Body of pancreas (tissue), 4 donors: ENCODE measurements around the gene CARD14. TPM values are rescaled to one million over a fixed set of nuclear protein-coding genes. Genes with fewer than 3 reads are reported as not detected.

ENCODE experiments used
- ATAC-seq: fragments of 150-250 bp; one replicate; pipeline ENCODE4 v1.9.1; 2016
- DNase-seq, 4 donors: peaks; one replicate each; pipeline ENCODE4 v3.0.0-alpha.2; 2019
- H3K27ac ChIP-seq, 4 donors: fragments of 200-600 bp; sonication (generic); 1 replicate in 3 of 4; 2 replicates in 1 of 4; pipeline versions ENCODE4 v1.5.1 to v1.6.1; 2016 to 2019; ENCODE audit warnings: mild to moderate bottlenecking in 1 of 4, mixed read lengths in 1 of 4, moderate library complexity in 1 of 4
- H3K27me3 ChIP-seq, 2 donors: fragments of 200-600 bp; sonication (generic); one replicate each; pipeline ENCODE4 v1.6.0; 2016; ENCODE audit warnings: mild to moderate bottlenecking in 1 of 2
- H3K36me3 ChIP-seq, 2 donors: fragments of 200-600 bp; sonication (generic); replicated peaks in 1 of 2; 2 replicates each; pipeline ENCODE4 v1.5.1; 2016; ENCODE audit warnings: low read depth in 2 of 2; ENCODE audit not compliant: insufficient read depth in 1 of 2
- H3K4me1 ChIP-seq: fragments of 200-600 bp; sonication (generic); one replicate; pipeline ENCODE4 v1.6.0; 2016
- H3K4me3 ChIP-seq, 2 donors: fragments of 200-600 bp; sonication (generic); 1 replicate in 1 of 2; 2 replicates in 1 of 2; pipeline ENCODE4 v1.5.1; 2016 to 2019
- H3K9me3 ChIP-seq, 3 donors: fragments of 200-600 bp; sonication (generic); 1 replicate in 2 of 3; 2 replicates in 1 of 3; pipeline ENCODE4 v1.5.1; 2016
- CTCF ChIP-seq, 7 experiments: fragments of 450-650 bp in 4 of 7; fragments of 200-600 bp in 3 of 7; sonication (generic) in 3 of 7; IDR thresholded peaks; one replicate each; pipeline ENCODE4 v1.5.1; 2016 to 2019; ENCODE audit warnings: antibody characterized with exemption in 7 of 7
- POLR2A ChIP-seq, 3 donors: fragments of 450-650 bp; IDR thresholded peaks; one replicate each; pipeline ENCODE4 v1.6.1; 2016; ENCODE audit warnings: antibody characterized with exemption in 3 of 3, mild to moderate bottlenecking in 2 of 3
- WGBS, 2 donors: methylation state at CpG; one replicate each; pipeline ENCODE4 v1.1.5; 2017; 5-methylcytosine and 5-hydroxymethylcytosine counted together
- intact Hi-C: fragments of 100-400 bp; cut with DNase I; formaldehyde crosslinking; loops from one replicate; pipeline ENCODE4 v1.15.1; 2023
- total RNA-seq, 2 donors: library from RNA; depleted of rRNA; stranded (reverse); fragments of >200 nt; gene quantifications; one replicate each; pipeline ENCODE4 v1.1.0, GENCODE V29; 2016

CARD14 gene
- total RNA-seq, 2 donors from 2014 or later, result not detected

- no peak for TF ChIP-seq POLR2A (IDR thresholded peaks at IDR 0.05)
- no peak for TF ChIP-seq CTCF (IDR thresholded peaks at IDR 0.05)
- intact Hi-C loops, result no loop called here
- Histone ChIP-seq H3K27ac (no peak overlapping the region), H3K36me3 (no peaks in the 10 kb centered on the region), H3K9me3 (no peaks in the 10 kb centered on the region), H3K27me3 (no peaks in the 10 kb centered on the region), H3K4me3 (no peak overlapping the region), H3K4me1 (no peaks in the 10 kb centered on the region)
- 72 to 73% methylated on average over 12 to 14 of the region's 14 CpGs for whole genome bisulfite sequencing, 2 donors
- ATAC-seq, result no peak
- no peak for DNase-seq
These were observed 10.4 kb downstream of the CARD14 start for GRCh38 chr17:80180192-80180591.

GRCh38 chr17:80181431-80181830 is 11.6 kb downstream of the CARD14 start:
- no peak overlapping the region for H3K27ac ChIP-seq
- DNase-seq (no peak), ATAC-seq (no peak)
- no peak overlapping the region for H3K4me3 ChIP-seq
- H3K9me3 ChIP-seq, result no peaks in the 10 kb centered on the region
- WGBS, 2 donors, result 87 to 90% methylated on average over 14 to 17 of the region's 17 CpGs
- H3K36me3 ChIP-seq, result no peaks in the 10 kb centered on the region
- H3K27me3 ChIP-seq, result no peaks in the 10 kb centered on the region
- intact Hi-C loops, result no loop called here
- no peak for TF ChIP-seq POLR2A (IDR thresholded peaks at IDR 0.05)
- no peak for TF ChIP-seq CTCF (IDR thresholded peaks at IDR 0.05)
- no peaks in the 10 kb centered on the region for H3K4me1 ChIP-seq

- no peaks in the 10 kb centered on the region for H3K27me3 ChIP-seq
- DNase-seq (no peak), ATAC-seq (no peak)
- no peak for TF ChIP-seq POLR2A (IDR thresholded peaks at IDR 0.05)
- no peak for TF ChIP-seq CTCF (IDR thresholded peaks at IDR 0.05)
- peaks cover 7% of the 10 kb centered on the region for H3K4me1 ChIP-seq
- H3K4me3 ChIP-seq, result no peak overlapping the region
- WGBS, 2 donors, result 79 to 80% methylated on average over 12 to 30 of the region's 30 CpGs
- intact Hi-C loops, result no loop called here
- no peak overlapping the region for H3K27ac ChIP-seq
- no peaks in the 10 kb centered on the region for H3K36me3 ChIP-seq
- no peaks in the 10 kb centered on the region for H3K9me3 ChIP-seq
These were observed 12.5 kb downstream of the CARD14 start for GRCh38 chr17:80182118-80182844.

- no peak for DNase-seq
- 91 to 100% methylated on average over 3 to 12 of the region's 12 CpGs for WGBS, 2 donors
- TF ChIP-seq POLR2A (IDR thresholded peaks at IDR 0.05) (no peak), CTCF (IDR thresholded peaks at IDR 0.05) (no peak)
- H3K36me3 ChIP-seq, result no peaks in the 10 kb centered on the region
- H3K4me3 ChIP-seq, result no peak overlapping the region
- ATAC-seq, result no peak
- intact Hi-C loops, result no loop called here
- H3K9me3 ChIP-seq, result no peaks in the 10 kb centered on the region
- H3K4me1 ChIP-seq, result peaks cover 12% of the 10 kb centered on the region
- no peak overlapping the region for H3K27ac ChIP-seq
- no peaks in the 10 kb centered on the region for H3K27me3 ChIP-seq
These were observed 13.0 kb downstream of the CARD14 start for GRCh38 chr17:80182845-80183223.
